Nephron (organoid): ENCODE results near the gene TUBA1C.
A peak's percentile ranks its signal among the peaks of the same experiment; 100 is the strongest.
"Not testable (repeated sequence)": the region's sequence is repeated elsewhere in the genome, so short reads cannot be mapped to it uniquely, and the experiment has no call there.

ENCODE experiments used
- H3K27ac Mint-ChIP-seq, 3 experiments: 2 replicates each; pipeline ENCODE4 v1.8.0; 2020; ENCODE audit warnings: mixed read lengths in 3 of 3, mild to moderate bottlenecking in 2 of 3, moderate library complexity in 1 of 3
- H3K27me3 Mint-ChIP-seq: 2 replicates; pipeline ENCODE4 v1.8.0; 2021; ENCODE audit warnings: low read depth, mild to moderate bottlenecking, moderate library complexity, mixed read lengths
- H3K36me3 Mint-ChIP-seq: 2 replicates; pipeline ENCODE4 v1.8.0; 2020; ENCODE audit warnings: low read depth, mixed read lengths
- H3K4me1 Mint-ChIP-seq: 2 replicates; pipeline ENCODE4 v1.8.0; 2020; ENCODE audit warnings: mixed read lengths
- H3K4me3 Mint-ChIP-seq, 3 experiments: 2 replicates each; pipeline ENCODE4 v1.8.0; 2020; ENCODE audit warnings: mild to moderate bottlenecking in 3 of 3, mixed read lengths in 3 of 3, moderate library complexity in 2 of 3
- H3K9me3 Mint-ChIP-seq: 2 replicates; pipeline ENCODE4 v1.8.0; 2020; ENCODE audit warnings: mixed read lengths
- TF ChIP-seq, protein P1 (sequence below), 3 experiments: fragments of 200-600 bp; sonication (generic); IDR thresholded peaks; one replicate each; pipeline ENCODE4 v1.5.0; 2021; ENCODE audit warnings: antibody characterized with exemption in 3 of 3; ENCODE audit not compliant: unreplicated experiment in 3 of 3

TUBA1C gene

DNA sequence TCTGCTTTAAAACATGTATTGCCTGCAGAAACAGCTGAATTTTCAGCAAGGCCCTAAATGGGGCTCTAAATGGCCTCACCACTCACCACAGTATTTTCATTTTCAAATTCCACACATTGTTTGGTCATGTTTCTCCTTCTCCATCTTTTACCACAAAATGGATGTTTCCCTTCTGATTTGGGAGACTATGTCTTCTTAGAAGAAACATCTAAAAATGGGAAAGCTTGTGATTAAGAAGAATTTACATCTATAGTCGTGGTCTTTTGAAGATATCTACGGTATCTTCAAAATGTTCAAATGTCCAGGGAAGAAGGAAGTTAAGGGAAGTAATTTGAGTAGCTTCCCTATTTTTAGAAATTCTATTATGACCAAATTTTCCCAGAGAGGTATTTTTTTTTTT lies 20.7 kb upstream of the TUBA1C start:
- Mint-ChIP-seq H3K9me3 (no peaks in the 10 kb centered on the region), H3K4me1 (peaks cover 15% of the 10 kb centered on the region), H3K27ac (peak overlapping the region in 2 of 3 experiments; percentile 16 to 58), H3K36me3 (no peaks in the 10 kb centered on the region), H3K27me3 (no peaks in the 10 kb centered on the region), H3K4me3 (no peak overlapping the region)
- TF ChIP-seq, protein P1, sequence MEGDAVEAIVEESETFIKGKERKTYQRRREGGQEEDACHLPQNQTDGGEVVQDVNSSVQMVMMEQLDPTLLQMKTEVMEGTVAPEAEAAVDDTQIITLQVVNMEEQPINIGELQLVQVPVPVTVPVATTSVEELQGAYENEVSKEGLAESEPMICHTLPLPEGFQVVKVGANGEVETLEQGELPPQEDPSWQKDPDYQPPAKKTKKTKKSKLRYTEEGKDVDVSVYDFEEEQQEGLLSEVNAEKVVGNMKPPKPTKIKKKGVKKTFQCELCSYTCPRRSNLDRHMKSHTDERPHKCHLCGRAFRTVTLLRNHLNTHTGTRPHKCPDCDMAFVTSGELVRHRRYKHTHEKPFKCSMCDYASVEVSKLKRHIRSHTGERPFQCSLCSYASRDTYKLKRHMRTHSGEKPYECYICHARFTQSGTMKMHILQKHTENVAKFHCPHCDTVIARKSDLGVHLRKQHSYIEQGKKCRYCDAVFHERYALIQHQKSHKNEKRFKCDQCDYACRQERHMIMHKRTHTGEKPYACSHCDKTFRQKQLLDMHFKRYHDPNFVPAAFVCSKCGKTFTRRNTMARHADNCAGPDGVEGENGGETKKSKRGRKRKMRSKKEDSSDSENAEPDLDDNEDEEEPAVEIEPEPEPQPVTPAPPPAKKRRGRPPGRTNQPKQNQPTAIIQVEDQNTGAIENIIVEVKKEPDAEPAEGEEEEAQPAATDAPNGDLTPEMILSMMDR (IDR thresholded peaks at IDR 0.05; ENCODE audit: unreplicated experiment in 3 of 3), result no peak

DNA sequence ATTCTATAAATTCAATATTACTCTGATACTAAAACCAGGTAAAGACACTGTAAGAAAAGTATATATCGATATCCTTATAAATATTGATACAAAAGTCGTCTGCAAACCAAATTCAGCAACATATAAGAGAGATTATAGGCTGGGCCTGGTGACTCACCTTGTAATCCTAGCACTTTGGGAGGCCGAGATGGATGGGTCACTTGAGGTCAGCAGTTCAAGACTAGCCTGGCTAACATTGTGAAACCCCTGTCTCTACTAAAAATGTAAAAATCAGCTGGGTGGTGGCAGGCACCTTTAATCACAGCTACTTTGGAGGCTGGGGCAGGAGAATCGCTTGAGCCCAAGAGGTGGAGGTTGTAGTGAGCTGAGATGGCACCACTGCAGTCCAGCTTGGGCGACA lies 13.5 kb upstream of the TUBA1C start:
- H3K36me3 Mint-ChIP-seq, result no peaks in the 10 kb centered on the region
- H3K4me3 Mint-ChIP-seq, result no peak overlapping the region
- H3K27ac Mint-ChIP-seq, result no peak overlapping the region
- no peaks in the 10 kb centered on the region for H3K4me1 Mint-ChIP-seq
- H3K9me3 Mint-ChIP-seq, result no peaks in the 10 kb centered on the region
- H3K27me3 Mint-ChIP-seq, result no peaks in the 10 kb centered on the region
- TF ChIP-seq, protein P1 (IDR thresholded peaks at IDR 0.05; ENCODE audit: unreplicated experiment in 3 of 3), result no peak

GRCh38 chr12:49253033-49253623 lies 11.8 kb upstream of the TUBA1C start:
- H3K9me3 Mint-ChIP-seq, result no peaks in the 10 kb centered on the region
- TF ChIP-seq, protein P1 (IDR thresholded peaks at IDR 0.05; ENCODE audit: unreplicated experiment in 3 of 3), result no peak
- H3K4me3 Mint-ChIP-seq, result no peak overlapping the region
- H3K36me3 Mint-ChIP-seq, result no peaks in the 10 kb centered on the region
- H3K27me3 Mint-ChIP-seq, result no peaks in the 10 kb centered on the region
- no peaks in the 10 kb centered on the region for H3K4me1 Mint-ChIP-seq
- H3K27ac Mint-ChIP-seq, result peak overlapping the region in 2 of 3 experiments; percentile 58 to 59

GRCh38 chr12:49255456-49255855 lies 9.4 kb upstream of the TUBA1C start:
- H3K27ac Mint-ChIP-seq, H3K36me3 Mint-ChIP-seq, H3K4me3 Mint-ChIP-seq, H3K9me3 Mint-ChIP-seq, H3K27me3 Mint-ChIP-seq: not testable (repeated sequence)
- H3K4me1 Mint-ChIP-seq, result peaks cover 11% of the 10 kb centered on the region

DNA sequence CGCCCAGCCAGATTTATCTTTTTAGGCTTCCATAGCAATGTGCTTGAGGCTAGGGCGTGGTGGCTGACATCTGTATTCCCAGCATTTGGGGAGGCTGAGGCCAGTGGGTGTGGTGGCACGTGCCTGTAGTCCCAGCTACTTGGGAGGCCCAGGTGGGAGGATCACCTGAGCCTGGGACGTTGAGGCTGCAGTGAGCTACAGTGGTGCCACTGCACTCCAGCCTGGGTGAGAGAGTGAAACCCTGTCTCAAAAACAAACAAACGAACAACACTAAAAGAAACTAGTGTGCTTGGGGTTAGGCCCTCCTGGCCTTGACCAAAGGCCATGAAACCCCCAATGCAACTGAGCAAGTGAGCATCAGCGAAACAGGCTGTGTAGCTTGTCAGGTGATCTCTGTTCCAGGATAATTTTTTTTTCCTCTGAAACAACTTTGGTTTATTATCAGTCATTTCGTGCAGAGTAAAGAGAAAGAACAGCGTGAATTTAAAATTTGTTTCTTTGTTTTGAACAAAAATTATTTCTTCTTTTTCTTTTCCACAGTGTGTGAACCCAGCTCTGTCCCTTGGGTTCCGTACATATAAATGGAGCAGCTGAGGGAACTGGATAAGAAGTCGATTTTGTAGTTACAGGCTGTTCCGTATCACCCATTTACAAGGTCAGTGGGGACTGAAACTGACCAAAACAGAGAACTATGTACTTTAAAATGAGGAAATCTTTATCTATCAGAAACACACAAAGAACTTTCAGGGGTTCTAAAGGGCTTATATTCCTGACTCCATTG lies 8.8 kb upstream of the TUBA1C start:
- Mint-ChIP-seq H3K36me3 (no peaks in the 10 kb centered on the region), H3K4me3 (no peak overlapping the region), H3K9me3 (no peaks in the 10 kb centered on the region)

DNA sequence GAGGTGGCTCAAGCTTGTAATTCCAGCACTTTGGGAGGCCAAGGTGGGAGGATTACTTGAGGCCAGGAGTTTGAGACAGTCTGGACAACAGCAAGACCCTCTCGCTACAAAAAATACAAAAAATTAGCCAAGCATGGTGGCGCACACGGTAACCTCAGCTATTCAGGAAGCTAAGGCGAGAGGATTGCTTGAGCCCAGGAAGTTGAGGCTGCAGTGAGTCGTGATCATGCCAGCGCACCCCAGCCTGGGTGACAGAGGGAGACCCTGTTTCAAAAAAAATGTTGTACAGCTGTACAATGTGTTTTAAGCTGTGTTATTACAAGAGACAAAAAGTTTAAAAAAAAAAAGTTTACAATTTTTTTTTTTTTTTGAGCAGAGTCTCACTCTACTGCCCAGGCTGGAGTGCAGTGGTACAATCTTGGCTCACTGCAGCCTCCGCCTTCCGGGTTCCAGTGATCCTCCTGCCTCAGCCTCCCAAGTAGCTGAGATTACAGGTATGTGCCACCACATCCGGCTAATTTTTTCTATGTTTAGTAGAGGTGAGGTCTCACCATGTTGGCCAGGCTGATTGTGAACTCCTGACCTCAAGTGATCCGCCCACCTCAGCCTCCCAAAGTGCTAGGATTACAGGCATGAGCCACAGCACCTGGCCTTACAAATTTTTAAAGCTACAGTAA lies 7.2 kb upstream of the TUBA1C start:
- Mint-ChIP-seq H3K27ac (peak overlapping the region in 1 of 3 experiments; percentile 29), H3K4me1 (peaks cover 12% of the 10 kb centered on the region)
- H3K4me3 Mint-ChIP-seq, H3K36me3 Mint-ChIP-seq, H3K9me3 Mint-ChIP-seq, H3K27me3 Mint-ChIP-seq: not testable (repeated sequence)

More for the DNA sequence above, 8.8 kb upstream of the TUBA1C start:
- TF ChIP-seq, protein P1 (IDR thresholded peaks at IDR 0.05; ENCODE audit: unreplicated experiment in 3 of 3), result no peak
- peak overlapping the region in 1 of 3 experiments; percentile 29 for H3K27ac Mint-ChIP-seq
- H3K4me1 Mint-ChIP-seq, result peaks cover 12% of the 10 kb centered on the region
- no peaks in the 10 kb centered on the region for H3K27me3 Mint-ChIP-seq
